ENCODE measurements around the gene SLC2A2.

- TF ChIP-seq CTCF (IDR thresholded peaks at IDR 0.05): no peak
- TF ChIP-seq EZH2phosphoT487 (IDR thresholded peaks at IDR 0.05): no peak
Observed at GRCh38 chr3:171061749-171062148, 35.2 kb upstream of the SLC2A2 start.
